GM18502 (cell line): ENCODE measurements around the gene RNF148.
"Not testable (repeated sequence)": the region's sequence is repeated elsewhere in the genome, so short reads cannot be mapped to it uniquely, and the experiment has no call there.

Source experiments
- ATAC-seq: cut with Tn5 transposase; IDR thresholded peaks from one replicate; pipeline ENCODE4 v1.9.1; 2021; ENCODE audit warnings: mild to moderate bottlenecking; ENCODE audit not compliant: unreplicated experiment, poor library complexity

RNF148 gene

GRCh38 chr7:122692769-122693309, 9.9 kb downstream of the RNF148 start:
- ATAC-seq, result no peak

DNA sequence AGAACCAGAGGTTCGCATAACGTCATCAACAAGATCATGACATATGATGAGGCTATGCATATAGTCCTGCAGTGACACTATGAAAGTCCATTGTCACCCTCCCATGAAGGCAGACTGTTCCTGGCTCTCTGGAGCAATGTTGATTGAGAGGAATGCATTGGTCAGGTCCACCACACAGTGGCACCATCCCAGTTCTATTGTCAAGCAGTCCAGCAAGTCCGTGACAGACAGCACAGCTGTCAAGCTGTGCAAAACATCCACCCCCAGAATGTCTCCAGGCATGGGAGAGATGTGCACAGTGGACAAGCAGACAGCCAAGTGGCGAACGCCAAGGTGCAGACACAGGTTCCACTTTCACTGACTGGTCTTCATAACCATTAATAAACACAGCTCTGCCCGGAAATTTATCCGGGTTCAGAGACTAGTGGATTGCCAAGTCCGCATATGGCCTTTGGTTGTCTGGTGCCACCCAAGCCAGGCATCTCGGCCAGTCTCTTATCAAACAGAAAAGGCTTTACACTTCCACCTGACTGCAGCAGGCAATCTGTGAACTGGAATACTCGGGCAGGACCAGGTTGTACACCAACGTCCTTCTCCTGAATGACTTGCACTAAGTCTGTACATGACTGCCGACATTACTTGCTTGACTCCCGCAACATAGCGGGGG, 11.0 kb downstream of the RNF148 start:
- no peak for ATAC-seq

GRCh38 chr7:122689346-122690109, 13.2 kb downstream of the RNF148 start:
- ATAC-seq, result no peak

DNA sequence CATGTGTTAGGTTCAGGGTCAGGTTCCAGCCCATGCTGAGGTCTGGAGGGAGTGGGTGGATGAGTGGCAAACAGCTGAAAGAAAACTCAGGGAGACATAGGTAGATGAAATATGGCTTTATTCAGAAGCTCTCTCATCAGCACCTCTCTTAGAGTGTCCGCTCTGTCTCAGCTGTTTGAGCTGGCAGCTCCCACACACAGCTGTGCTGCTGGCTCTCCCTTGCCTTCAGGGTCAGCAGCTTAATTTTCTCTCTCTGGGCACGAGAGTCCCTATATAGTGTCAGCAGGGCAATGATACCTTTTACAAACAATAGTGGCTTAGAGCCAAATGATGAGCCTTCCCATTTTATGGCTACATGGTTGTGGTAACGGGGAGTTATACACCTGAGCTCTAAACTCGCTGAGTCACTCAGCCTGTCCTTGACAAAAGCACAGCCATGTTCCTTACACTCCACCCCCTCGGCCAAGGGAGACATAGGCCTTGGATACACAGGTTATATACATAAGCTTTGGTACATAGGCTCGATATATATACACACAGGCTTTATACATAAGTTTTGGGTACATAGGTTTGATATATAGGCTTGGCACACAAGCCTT, 14.2 kb downstream of the RNF148 start:
- no peak for ATAC-seq

GRCh38 chr7:122686360-122686878, 16.3 kb downstream of the RNF148 start:
- no peak for ATAC-seq

DNA sequence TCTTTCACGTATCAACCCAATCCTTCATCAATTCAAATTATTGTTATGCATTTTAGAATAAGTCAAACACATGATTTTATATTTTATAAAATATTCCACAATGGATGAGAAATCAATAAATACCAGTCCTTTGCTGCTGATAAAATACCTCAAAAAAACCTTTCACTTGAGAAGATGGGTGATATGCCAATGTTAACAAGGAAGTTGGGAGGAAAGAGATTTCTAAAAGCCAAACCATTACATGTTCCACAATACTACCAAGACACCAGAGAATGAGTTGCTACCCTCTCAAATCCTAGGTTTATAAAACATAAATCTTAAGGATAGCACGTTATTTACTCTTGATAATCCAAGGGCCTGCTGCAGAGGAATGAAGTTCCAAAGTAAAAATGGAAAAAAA, 18.2 kb downstream of the RNF148 start:
- ATAC-seq, result no peak

DNA sequence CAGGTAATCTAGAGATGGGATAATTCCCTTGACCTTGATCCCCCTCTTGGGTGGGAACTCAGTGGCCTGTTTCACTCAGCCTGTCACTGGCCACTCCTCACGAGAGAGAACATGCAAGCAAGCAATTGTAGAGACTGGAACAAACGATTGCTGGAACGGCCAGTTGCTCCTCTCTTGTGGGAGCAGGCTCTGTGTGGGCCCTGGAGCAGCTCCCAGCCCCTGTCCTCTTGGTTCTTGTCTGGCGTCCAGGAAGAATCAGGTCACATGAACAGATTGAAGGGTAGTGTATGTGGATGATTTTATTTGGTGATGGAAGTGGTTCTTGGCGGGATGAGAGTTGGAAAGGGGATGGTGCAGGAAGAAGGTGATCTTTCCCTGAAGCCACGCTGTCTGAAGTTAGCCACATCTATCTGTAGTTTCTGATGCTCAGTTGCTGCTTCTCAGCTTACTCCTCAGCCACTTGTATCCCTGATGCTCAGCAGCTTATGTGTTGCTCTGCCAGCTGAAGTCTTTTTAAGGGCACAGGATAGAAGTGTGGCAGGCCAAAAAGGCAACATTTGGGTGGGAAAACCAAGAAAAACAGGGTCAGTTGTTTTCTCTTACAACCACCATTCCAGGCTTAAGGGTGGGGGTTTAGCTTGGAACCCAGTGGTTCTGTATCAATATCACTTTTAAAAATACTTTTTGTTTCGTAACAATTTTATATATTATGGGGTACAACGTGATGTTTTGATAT, 19.7 kb downstream of the RNF148 start:
- no peak for ATAC-seq

- not testable (repeated sequence) for ATAC-seq
Observed at GRCh38 chr7:122681186-122681585, 21.5 kb downstream of the RNF148 start.

- no peak for ATAC-seq
Observed at GRCh38 chr7:122679813-122680212, 22.9 kb downstream of the RNF148 start.

DNA sequence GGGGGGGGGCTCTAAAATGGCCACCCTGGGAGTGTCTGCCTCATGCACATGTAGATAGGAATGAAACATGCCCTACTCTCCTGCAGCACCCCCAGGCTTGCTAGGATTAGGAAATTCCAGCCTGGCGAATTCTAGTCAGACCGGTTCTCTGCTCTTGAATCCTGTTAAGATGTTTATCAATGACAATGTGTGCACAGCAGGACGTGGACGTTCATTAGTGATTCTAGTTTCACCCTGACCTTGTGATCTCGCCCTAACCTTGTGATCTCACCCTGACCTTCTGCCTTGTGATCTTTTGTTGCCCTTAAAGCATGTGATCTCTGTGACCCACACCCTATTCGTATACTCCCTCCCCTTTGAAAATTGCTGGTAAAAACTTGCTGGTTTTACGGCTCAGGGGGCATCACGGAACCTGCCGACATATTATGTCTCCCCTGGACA, 23.4 kb downstream of the RNF148 start:
- not testable (repeated sequence) for ATAC-seq

DNA sequence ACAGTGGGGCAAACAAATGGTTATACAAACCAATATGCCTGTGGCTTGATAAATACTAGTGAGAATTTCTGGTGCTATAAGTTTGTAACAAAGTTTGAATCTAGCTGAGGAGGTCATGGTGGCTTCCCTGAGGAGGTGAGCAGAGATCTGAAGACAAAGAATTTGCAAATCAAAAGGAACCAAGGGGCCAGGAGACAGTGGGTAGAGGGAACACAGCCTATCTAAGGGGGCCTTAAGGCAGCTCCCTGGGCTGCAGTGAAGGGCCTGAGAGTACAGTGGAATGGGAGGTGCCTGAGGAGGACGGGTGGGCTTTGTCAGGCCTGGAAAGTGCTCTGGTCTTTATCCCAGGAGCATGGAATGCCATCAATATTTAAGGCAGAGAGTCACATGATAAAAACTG, 25.6 kb downstream of the RNF148 start:
- ATAC-seq, result no peak

GRCh38 chr7:122676466-122676865, 26.3 kb downstream of the RNF148 start:
- ATAC-seq, result no peak

DNA sequence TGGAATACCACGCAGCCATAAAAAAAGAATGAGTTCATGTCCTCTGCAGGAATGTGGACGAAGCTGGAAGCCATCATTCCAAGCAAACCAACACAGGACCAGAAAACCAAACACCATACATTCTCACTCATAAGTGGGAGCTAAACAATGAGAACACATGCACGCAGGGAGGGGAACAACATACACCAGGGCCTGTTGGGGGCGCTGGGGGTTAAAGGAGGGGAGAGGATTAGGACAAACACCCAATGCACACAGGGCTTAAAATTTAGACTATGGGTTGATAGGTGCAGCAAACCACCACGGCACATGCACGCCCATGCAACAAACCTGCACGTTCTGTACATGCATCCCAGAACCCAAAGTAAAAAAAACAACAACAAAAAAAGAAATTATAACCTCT, 27.1 kb downstream of the RNF148 start:
- ATAC-seq, result no peak

GRCh38 chr7:122675011-122675410, 27.7 kb downstream of the RNF148 start:
- ATAC-seq, result no peak

DNA sequence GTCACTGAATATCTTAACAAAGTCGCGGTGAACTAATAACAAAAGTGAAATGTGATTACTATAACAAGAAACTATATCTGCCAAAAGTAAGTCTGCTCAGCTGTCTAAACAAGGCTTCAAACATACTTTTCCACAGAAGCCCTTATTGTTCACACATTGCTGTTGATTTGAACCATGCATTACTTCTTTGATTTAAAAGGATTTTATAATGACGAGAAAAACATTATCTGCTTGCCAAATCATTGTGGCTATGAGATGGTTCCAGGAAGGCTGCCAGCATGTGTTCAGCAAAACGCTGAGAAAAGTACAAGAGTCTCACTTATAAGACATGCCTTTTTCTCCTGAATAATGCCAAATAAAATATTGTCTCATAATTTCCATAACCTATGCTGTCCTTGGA, 28.2 kb downstream of the RNF148 start:
- no peak for ATAC-seq

GRCh38 chr7:122673951-122674350, 28.8 kb downstream of the RNF148 start:
- ATAC-seq, result no peak

DNA sequence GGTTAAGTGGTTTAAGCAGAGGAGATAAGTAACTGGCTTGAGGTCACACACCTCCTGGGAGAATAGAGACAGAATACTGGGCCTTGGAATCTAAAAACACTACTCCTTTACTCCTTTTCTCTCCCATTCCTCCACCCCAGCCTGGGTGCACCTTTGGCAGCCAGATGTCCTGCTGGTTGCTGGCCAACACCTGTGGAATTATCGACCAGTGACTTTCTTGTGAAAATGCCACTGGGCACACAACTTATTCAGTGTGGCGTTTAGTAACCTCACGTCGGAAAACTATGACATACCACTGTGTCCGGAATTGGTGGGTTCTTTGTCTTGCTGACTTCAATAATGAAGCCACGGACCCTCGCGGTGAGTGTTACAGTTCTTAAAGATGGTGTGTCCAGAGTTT, 30.2 kb downstream of the RNF148 start:
- ATAC-seq, result no peak

- no peak for ATAC-seq
Observed at GRCh38 chr7:122663733-122664132, 39.0 kb downstream of the RNF148 start.

DNA sequence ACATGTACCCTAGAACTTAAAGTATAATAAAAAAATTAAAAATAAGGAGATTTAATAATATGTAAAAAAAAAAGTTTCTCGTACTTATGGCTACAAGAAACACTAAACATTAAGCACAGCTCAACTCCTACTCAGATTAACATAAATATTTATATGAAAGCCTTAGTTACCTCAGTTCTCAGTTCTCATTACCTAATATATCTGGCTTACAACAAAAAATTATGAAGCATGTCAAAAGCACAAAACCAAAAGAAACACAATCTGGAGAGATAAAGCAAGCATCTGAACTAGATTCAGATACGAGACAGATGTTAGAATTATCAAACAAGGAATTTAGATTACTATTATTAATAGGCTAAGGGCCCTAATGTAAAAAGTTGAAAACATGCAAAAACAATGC, 43.9 kb downstream of the RNF148 start:
- ATAC-seq, result no peak

GRCh38 chr7:122653685-122654084, 49.0 kb downstream of the RNF148 start:
- ATAC-seq, result no peak
